Muscle of arm (tissue), 14 donors: ENCODE measurements around the gene POFUT1. TPM values are rescaled to one million over a fixed set of nuclear protein-coding genes. Genes with fewer than 3 reads are reported as not detected.
"Not testable (repeated sequence)": the region's sequence is repeated elsewhere in the genome, so short reads cannot be mapped to it uniquely, and the experiment has no call there.

Experiments
- DNase-seq: peaks from one replicate; pipeline ENCODE4 v3.0.0-alpha.2; 2013
- long read RNA-seq, 11 donors: transcript quantifications; one replicate each; lab custom pipeline, GENCODE V29; 2026
- polyA plus RNA-seq, 12 donors: library from polyadenylated mRNA; unstranded; fragments of 120-200 nt; gene quantifications; one replicate each; pipeline ENCODE4 v1.2.1, GENCODE V29; 2013; ENCODE audit not compliant: insufficient read length in 12 of 12

Gene POFUT1
- 10 to 100 TPM in 11 of 12 donors, not detected in 1; 27.3 to 37.7 (median 30.9) TPM for polyA plus RNA-seq
- long read RNA-seq, donor 1, full-length matches to known transcripts: 14 of 14 reads
- long read RNA-seq, donor 1, partial matches to known transcripts: 0 of 14 reads
- long read RNA-seq, donor 1, other reads (novel, unspliced or antisense): 0 of 14 reads
- long read RNA-seq, donor 2, full-length matches to known transcripts: 10 of 10 reads
- long read RNA-seq, donor 2, partial matches to known transcripts: 0 of 10 reads
- long read RNA-seq, donor 2, other reads (novel, unspliced or antisense): 0 of 10 reads
- long read RNA-seq, donor 3: 0 reads
- long read RNA-seq, donor 4, full-length matches to known transcripts: 3 of 3 reads
- long read RNA-seq, donor 4, partial matches to known transcripts: 0 of 3 reads
- long read RNA-seq, donor 4, other reads (novel, unspliced or antisense): 0 of 3 reads
- long read RNA-seq, donor 5, full-length matches to known transcripts: 15 of 15 reads
- long read RNA-seq, donor 5, partial matches to known transcripts: 0 of 15 reads
- long read RNA-seq, donor 5, other reads (novel, unspliced or antisense): 0 of 15 reads
- long read RNA-seq, donor 6, full-length matches to known transcripts: 6 of 6 reads
- long read RNA-seq, donor 6, partial matches to known transcripts: 0 of 6 reads
- long read RNA-seq, donor 6, other reads (novel, unspliced or antisense): 0 of 6 reads
- long read RNA-seq, donor 7, full-length matches to known transcripts: 2 of 2 reads
- long read RNA-seq, donor 7, partial matches to known transcripts: 0 of 2 reads
- long read RNA-seq, donor 7, other reads (novel, unspliced or antisense): 0 of 2 reads
- long read RNA-seq, donor 8, full-length matches to known transcripts: 7 of 7 reads
- long read RNA-seq, donor 8, partial matches to known transcripts: 0 of 7 reads
- long read RNA-seq, donor 8, other reads (novel, unspliced or antisense): 0 of 7 reads
- long read RNA-seq, donor 9, full-length matches to known transcripts: 8 of 8 reads
- long read RNA-seq, donor 9, partial matches to known transcripts: 0 of 8 reads
- long read RNA-seq, donor 9, other reads (novel, unspliced or antisense): 0 of 8 reads
- long read RNA-seq, donor 10, full-length matches to known transcripts: 6 of 6 reads
- long read RNA-seq, donor 10, partial matches to known transcripts: 0 of 6 reads
- long read RNA-seq, donor 10, other reads (novel, unspliced or antisense): 0 of 6 reads
- long read RNA-seq, donor 11, full-length matches to known transcripts: 3 of 3 reads
- long read RNA-seq, donor 11, partial matches to known transcripts: 0 of 3 reads
- long read RNA-seq, donor 11, other reads (novel, unspliced or antisense): 0 of 3 reads

GRCh38 chr20:32207626-32208498 lies at the start of gene POFUT1, which contains the start of gene PLAGL2:
Gene POFUT1 (plus strand): TSS chr20:32207880. CDS start chr20:32207942, 62 bp downstream.
Gene PLAGL2 (minus strand): TSS chr20:32207743. CDS start chr20:32202178, 5,565 bp downstream.
- DNase-seq: peak; percentile 87

DNA sequence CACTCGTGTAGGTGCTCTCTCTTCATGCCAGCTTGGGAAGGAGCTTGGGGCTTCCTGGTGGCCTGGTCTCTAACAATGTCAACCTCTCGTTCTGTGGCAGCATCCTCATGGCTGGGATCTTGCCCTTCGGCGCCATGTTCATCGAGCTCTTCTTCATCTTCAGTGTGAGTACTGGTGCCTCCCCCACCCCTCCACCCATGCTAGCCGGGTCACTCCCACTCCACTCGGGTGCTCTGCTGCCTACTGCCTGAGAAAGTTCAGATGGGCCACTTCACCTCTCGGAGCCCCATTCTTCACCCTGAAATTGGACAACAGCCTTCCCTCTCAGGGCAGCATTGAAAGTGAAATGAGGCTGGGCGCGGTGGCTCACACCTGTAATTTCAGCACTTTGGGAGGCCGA lies 49.3 kb upstream of the POFUT1 start:
- DNase-seq: no peak

DNA sequence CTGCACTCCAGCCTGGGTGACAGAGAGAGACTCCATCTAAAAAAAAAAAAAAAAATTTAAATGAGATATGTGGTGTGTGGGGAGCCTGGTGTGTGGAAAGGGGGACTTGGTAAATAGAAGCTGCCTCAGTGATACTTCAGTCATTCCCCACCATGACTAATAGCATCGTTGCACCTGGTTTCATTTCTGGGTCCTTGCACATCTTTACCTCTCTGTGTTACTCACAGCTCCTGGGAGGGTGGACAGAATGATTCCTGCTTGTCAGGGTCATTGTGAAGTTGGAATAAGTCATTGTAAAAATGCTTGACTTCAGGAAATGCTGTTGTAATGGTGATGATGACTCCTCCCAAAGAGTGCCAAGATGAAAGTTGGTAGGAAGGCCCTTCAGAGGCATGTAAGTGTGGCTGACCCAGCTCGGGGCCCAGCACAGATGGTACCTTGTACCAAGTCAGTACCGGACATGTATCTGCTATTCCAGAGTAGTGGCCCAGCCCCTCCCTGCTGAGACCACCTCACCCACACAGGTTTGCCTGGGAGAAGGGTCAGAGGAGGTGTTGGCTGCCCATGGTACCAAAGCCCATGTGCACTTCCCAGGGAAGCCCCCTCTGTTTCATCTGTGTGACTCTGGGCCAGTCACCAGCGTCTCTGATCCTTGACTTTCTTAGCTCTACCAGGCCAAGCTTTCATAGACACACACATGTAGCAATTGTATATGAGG lies 48.6 kb upstream of the POFUT1 start:
- no peak for DNase-seq

GRCh38 chr20:32159766-32160221 lies 47.9 kb upstream of the POFUT1 start:
- DNase-seq: no peak

- DNase-seq: no peak
Measured at GRCh38 chr20:32160341-32160740, 47.3 kb upstream of the POFUT1 start.

DNA sequence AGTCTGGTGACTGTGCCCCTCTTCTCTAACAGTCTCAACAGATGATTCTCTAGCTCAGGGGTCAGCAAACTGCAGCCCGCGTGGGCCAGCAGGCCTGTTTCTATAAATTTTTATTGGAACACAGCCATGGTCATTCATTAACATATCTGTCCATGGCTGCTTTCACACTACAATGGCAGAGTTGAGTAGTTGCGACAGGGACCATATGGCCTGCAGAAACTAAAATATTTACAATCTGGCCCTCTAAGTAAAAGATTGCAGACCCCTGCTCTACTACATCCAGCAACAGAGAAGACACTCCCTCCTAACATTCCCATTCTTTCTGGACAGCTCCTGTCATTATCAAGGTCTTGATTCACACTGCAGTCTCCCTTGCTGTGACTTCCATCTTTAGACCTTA lies 45.3 kb upstream of the POFUT1 start:
- no peak for DNase-seq

- no peak for DNase-seq
Measured at GRCh38 chr20:32163951-32164350, 43.7 kb upstream of the POFUT1 start.

GRCh38 chr20:32164984-32165735 lies 42.5 kb upstream of the POFUT1 start:
- no peak for DNase-seq

GRCh38 chr20:32165836-32166545 lies 41.7 kb upstream of the POFUT1 start:
- no peak for DNase-seq

GRCh38 chr20:32167552-32167951 lies 40.1 kb upstream of the POFUT1 start:
- DNase-seq: no peak

DNA sequence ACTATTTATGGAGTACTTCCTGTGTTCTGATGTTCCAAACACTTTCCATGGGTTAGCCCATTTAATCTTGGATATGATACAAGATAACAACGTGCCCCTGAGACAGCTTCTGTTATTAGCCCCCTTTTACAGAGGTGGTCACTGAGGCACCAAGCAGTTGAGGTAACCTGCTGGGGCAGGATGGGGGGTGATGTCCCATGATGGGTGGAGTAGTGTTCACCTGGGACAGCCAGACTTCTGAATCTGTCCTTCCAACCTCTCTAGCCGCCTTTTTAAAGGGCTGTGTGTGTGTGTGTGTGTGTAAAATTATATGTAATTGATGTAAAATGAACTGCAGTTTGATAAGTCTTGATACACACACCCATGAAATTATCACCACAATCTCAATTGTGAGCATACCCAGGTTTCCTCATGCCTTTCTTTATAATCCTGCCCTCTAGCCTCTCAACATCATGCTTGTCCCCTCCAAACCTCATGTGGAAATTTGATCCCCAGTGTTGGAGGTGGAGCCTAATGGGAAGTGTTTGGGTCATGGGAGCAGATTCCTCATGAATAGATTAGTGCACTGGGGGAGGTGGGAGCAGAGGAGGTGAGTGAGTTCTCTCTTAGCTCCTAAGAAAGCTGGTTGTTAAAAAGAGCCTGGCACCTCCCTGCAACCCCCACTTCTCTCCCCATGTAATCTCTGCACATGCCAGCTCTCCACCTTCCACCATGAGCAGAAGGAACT lies 39.3 kb upstream of the POFUT1 start:
- DNase-seq: no peak

DNA sequence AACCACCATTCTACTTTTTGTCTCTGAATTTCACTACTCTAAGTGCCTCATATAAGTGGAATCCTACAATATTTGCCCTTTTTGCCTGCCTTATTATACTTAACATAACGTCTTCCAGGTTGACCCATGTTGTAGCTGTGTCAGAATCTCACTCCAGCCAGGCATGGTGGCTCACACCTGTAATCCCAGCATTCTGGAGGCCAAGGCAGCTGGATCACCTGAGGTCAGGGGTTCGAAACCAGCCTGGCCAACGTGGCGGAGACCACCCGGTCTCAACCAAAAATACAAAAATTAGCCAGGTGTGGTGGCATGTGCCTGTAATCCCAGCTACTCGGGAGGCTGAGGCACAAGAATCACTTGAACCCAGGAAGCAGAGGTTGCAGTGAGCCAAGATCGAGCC lies 30.0 kb upstream of the POFUT1 start:
- DNase-seq: not testable (repeated sequence)

GRCh38 chr20:32179515-32179914 lies 28.2 kb upstream of the POFUT1 start:
- no peak for DNase-seq

DNA sequence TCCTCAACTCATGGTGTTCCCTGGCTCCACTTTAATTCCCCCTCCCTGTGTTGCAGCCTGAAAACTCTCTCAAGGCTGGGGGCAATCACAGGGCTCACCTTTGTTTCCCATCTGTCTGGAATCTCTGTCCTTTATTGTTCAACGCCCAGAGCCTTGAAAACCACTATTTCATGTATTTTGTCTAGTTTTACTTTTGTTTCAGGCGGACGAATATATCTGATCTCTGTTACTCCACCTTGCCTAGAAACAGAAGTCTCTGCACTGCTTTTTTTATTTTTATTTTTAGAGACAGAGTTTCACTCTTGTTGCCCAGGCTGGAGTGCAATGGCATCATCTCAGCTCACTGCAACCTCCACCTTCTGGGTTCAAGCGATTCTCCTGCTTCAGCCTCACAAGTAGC lies 27.7 kb upstream of the POFUT1 start:
- DNase-seq: no peak

GRCh38 chr20:32181606-32182005 lies 26.1 kb upstream of the POFUT1 start:
- DNase-seq: no peak

GRCh38 chr20:32183947-32184635 lies 23.6 kb upstream of the POFUT1 start:
- DNase-seq: no peak
